C4-2B (cell line): ENCODE data around the gene COX4I1.

ENCODE experiments used
- ZFX ChIP-seq: fragments of 450-650 bp; IDR thresholded peaks from 2 replicates; pipeline ENCODE4 v1.6.1; 2017
- TF ChIP-seq, protein P1 (sequence below): fragments of 450-650 bp; conservative IDR thresholded peaks from 2 replicates; pipeline ENCODE4 v1.5.1; 2017; ENCODE audit warnings: mild to moderate bottlenecking

- TF ChIP-seq, protein P1, sequence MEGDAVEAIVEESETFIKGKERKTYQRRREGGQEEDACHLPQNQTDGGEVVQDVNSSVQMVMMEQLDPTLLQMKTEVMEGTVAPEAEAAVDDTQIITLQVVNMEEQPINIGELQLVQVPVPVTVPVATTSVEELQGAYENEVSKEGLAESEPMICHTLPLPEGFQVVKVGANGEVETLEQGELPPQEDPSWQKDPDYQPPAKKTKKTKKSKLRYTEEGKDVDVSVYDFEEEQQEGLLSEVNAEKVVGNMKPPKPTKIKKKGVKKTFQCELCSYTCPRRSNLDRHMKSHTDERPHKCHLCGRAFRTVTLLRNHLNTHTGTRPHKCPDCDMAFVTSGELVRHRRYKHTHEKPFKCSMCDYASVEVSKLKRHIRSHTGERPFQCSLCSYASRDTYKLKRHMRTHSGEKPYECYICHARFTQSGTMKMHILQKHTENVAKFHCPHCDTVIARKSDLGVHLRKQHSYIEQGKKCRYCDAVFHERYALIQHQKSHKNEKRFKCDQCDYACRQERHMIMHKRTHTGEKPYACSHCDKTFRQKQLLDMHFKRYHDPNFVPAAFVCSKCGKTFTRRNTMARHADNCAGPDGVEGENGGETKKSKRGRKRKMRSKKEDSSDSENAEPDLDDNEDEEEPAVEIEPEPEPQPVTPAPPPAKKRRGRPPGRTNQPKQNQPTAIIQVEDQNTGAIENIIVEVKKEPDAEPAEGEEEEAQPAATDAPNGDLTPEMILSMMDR = no peak
- no peak for TF ChIP-seq ZFX
Measured at GRCh38 chr16:85853547-85854545, 54.4 kb downstream of the COX4I1 start.
